COLO668 (cell line): Measurements from ENCODE around the gene MUL1.

ENCODE experiments used
- DNase-seq: peaks from one replicate; lab custom pipeline; 2025; ENCODE audit not compliant: unreplicated experiment; lab: John Stamatoyannopoulos, UW

MUL1 gene

DNA sequence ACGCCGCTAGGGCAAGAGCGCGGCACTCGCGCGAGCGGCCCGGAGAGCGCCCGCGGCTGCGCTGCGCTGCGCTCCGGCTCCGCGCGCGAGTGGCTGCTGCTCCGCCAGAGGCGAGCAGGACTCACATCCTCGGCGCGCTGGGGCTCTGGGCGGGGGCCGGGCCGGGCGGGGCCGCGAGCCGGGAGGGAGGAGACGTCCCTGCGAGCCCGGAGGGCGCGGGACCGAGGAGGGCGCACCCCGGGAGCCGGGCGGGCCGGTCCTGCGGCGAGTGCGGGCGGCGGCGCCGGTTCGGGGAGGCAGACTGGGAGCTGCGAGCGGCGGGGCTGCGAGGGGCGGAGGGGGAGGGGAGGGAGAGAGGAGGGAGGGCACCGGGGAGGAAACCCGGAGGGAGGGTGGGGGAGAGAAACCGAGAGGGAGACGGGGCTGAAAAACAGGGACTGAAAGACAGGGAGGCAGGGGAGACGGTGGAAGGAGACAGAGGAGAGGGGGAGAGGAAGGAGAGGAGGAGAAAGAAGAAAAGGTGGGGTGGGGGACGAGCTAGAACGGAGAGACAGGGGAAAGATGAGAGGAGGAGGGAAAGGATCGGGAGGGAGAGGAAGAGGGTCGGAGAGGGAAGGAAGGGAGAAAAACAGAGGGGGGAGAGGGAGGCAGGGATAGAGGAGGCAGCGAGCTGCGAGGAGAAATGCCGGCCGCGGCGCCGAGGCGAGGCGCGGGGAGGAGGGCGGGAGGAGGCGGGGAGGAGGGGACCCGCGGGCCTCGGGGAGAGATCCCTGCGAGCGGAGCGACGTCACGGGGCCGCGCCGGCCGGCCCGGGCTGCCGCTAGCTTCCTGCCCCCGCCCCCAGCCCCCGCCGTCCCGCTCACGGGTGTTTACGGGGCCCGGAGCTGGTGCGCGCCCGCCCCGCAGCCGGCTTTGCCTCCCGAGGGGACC lies 22.2 kb downstream of the MUL1 start, which contains the start of gene CAMK2N1:
CAMK2N1 (minus strand) TSS at position 684 of the 930 bp plus-strand sequence. CDS start 831 bp downstream, outside the sequence.
- DNase-seq = peak; percentile 96

DNA sequence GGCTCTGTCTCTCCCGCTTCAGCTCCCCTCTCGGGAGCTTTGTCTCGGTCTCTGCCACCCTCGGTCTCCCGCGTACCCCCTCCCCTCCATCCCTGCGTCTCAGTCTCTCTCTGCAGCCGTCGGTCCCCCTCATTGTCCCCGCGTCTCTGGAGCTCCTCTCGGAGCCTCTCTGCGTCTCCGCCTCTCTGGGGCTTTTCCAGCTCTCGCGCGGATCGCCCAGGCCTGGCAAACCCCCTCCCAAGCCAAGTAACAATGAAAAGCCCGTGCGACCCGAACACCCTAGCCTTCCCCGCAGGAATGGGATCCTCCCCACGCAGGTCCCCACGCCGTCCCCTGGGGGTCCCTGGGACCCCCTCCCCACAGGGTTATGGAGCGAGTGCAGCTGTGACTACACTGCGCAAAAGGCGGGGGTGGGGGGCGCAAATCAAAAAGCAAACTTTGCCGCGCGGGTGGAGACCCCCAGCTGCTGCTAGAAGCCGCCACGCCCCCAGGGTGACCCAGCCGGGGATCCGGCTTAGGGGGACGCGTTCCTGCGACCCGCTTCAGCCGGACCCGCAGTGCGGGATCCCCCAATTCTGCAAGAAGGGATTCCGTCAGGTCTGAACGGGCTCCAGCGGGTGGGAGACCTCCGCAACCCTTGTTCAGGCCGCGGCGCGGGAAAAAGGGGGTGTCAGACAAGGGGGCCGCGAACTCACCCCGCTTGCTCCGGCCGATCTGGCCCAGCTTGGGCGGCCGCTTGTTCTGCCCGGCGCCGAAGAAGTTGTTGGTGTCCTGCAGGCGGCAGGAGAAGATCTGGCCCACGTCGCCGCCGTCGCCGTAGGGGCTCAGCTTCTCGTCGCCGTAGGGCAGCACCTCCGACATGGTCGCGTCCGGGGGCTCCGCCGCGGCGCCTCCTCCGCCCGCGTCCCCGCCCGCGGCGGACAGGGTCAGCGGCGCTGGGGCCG lies 23.2 kb downstream of the MUL1 start:
- DNase-seq = peak; percentile 75

DNA sequence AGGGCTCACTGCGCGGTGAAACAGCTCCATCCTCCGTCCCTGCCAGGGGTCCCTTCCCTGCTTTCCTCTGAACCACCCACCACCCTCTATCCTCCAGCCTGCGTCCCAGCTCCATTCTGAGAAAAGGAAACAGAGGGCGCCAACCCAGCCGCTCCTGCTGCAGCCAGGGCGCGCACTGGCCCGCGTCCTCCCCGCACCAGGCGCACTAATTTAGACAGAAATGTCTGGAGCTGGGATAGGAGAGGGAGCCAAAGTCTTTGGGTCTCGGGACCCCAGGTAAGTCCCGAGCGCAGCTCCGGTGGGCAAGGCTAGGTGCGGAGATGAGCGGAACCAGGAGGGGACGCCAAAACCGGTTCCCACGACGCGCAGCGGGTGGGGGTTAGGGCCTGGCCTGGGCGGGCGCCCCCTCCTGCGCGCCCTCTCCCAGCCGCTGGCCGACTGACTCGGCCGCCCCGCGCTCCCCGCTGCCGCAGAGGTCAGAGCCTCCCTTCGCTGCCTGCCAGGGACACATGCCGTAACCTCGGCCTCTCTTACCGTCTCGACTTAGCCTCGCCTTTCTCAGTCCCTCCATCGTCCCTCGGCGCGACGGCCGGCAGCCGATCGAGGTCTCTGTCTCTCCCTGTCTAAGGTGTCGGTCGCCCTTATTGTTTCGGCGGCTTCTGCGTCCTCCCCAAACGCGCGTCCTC lies 24.0 kb downstream of the MUL1 start:
- DNase-seq = peak; percentile 81

DNA sequence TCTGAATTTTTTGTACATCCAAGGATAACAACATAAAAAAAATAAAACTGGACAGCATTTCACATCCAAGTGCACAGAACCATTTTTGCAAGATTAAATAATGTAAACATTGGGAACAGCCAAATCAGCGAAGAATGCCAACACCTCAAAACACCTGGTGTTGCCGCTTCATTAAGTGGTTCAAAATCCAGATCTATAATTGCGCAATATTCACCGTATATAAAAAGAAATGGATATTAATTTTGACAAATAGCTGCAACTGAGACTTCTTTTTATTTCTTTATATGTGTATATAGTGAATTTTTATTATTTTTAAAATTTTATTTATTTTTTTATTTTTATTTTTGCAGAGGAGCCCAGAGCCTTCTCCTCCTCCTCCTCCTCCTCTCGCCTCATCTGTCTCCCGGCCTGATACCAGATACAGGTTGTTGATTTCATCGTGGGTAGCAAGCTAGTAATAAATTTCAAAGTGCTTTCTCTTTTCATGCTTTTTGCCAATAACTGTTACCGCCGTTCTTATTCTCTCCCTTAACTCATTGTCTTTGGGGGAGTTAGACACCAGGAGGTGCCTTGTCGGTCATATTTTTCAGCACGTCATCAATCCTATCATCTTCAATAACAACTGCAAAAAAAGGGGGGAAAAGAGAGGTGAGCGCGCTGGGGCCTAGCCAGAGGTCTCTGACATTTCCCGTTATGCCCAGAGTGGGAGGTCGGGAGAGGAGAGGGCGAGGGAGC lies 24.7 kb downstream of the MUL1 start:
- DNase-seq = no peak

DNA sequence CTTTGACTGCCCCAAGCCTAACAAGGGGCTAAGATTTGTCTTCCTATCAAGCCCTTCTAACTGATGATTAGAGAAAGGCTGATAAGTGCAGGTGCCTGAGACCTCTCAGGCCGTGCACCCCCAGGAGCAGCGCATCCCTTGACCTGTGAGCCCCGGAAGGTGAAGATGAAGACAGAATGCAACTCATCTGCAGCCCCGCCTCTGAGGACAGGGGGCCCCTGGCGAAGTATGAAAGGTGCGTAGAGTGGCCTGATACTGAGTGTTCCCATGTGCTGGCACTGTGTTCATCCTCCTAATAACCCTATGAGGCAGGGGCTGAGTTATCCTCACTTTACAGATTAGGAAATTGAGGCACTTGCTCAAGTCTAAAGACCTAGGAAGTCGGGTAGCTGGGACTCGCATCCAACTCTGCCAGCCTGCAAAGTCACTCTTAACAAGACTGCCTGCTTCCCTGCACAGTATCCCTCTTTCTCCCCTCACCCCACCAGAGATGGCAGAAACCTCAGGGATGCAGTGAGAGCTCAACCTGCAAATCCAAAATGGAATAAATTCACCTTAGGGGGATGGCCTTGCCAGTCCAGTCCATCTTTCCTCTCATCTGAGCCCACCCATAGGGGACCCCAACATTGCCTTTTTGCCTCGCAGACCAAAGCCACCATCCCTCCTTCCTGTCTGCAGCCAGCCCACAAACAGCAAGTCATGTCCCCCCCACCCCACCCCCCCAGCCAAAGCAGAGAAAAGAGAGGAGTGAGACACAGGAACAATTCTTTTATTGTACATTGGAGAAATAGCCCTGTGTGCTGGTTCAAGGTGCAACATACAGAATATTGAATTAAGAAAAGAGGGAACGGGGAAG lies 26.1 kb downstream of the MUL1 start:
- no peak for DNase-seq

DNA sequence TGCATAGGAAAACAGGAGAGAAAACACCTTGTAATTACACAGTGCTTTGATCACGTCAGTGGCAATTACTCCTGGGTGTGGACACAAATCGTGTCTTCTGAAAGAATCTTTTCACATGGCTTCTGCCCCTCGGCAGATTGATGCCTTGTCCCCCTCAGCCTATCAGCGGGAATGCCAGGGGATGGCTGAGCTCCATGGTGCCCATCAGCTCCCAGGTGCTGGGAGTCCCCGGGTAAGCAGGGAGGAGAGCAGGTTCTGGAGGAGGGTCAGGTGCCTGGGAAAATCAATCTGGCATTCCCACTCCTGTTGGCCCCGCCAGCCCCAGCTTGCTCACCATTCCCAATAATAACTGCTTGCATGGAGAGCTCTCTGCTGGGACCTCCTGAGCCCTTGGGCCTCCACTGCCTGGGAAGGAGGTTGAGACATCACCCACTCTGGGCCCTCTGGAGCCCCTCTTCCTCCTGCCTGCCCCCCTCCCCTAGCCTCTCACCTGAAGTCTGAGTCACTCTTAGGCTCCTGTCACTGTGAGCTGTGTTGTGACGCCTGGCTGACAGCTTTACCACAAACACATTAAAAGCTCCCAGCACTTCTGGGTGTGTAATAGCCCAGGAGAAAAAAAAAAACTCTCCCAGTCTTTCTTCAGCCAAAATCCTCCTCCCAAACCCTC lies 26.9 kb downstream of the MUL1 start:
- DNase-seq = peak; percentile 69

DNA sequence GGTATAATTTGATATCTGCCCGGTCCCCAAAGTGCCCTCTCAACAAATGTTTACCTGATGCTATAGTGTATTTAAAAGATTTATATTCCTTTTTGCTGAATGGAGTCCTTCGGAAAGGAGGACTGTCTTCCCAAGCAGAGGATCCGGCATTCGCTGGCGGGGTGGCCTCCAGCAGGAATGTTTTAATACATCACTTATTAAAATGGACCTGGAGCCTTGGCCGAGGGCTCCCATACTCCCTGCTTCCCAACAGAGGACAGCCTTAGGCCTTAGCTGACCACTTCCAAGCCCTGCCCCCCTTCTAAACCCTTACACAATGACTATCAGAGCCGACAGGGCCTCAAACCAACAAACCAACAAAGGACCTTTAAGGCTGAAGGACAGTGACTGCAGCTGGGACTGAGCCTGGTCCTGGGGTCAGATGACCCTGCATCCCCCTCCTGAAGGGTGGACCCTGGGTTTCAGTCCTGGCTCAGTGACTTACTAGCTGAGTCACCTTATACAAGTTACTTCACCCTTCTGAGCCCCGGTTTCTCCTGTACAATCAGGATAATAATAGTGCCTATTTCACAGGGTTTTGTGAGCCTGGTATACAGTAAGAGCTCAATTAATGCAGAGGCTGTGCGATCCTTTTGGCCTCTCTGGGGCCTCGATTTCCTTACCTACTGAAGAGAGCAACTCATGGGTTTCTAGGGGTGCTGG lies 27.6 kb downstream of the MUL1 start:
- DNase-seq = peak; percentile 67

DNA sequence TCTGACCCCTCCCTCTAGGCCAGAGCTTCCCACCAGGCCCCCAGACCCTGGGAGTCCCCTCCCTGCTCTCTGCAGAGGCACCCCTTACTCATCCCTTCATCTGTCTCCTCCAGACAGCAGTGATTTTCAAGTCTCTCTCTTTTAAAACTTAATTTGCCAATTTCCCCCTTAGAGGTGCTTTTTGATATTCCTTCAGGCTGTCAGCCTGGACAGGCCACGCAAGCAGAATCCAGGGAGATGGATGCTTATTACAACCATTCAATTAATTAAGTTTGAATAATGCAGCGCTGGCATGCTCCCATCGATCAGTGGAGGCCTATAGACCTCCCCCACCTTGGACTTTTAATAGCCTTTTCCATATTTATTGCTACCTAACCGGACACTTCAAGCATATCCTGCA lies 28.1 kb downstream of the MUL1 start:
- DNase-seq = no peak

DNA sequence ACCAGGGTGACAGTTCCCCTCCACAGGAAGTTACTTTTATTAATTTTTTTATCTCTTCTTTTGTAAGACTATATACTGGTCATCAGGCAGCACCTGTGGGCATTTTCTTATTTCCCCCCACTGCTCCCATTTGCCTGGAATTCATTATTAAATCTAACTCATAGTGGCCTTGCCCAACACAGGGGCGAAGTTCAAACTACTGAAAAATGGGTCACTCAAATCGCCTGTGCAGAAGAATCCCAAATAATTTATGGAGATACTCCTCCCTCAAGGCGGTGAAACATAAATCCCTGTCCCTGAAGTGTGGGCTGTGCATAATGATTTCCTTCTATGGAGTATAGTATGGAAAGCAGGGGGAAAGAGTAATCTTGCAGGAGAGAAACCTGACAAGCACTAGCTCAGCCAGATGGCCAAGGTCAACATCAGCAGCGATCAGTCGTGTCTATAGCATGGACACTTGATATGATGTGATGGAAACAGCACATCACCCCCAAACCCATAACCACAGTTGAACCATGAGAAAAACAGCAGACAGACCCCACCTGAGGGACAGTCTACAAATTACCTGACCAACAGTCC lies 29.8 kb downstream of the MUL1 start:
- no peak for DNase-seq

DNA sequence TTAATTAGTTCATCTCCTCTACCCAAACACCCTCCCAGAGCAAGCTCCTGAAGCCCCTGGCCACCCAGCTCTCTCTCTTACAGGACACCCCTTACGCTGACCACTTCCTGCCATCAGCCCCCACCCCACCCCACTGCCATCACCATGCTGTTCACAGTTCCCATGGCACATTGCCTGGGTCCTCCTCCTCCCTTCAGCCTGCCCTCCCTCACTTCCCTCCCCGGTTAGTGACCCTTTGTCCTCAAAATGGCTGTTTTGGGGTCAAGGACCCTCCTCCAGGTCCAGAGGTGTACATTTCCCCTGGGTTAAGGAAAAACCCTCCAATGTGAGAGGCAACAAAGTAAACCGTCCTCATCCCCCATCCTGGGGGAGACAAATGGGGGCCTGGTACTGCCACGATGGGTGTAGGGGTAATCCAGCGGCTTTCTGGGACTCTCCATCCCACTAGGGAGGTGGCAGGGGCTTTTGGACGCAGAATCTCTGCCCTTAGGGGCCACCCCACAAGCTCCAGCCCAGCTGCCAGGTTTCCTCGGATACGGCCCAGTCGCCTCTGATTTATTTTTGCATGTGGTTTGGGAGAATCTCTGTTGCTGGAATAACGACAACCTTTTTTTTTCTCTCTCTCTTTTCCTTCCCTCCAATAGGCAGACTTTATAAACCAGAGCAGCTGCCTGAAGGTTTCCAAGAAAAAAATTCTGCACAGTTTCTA lies 30.4 kb downstream of the MUL1 start:
- DNase-seq = no peak

DNA sequence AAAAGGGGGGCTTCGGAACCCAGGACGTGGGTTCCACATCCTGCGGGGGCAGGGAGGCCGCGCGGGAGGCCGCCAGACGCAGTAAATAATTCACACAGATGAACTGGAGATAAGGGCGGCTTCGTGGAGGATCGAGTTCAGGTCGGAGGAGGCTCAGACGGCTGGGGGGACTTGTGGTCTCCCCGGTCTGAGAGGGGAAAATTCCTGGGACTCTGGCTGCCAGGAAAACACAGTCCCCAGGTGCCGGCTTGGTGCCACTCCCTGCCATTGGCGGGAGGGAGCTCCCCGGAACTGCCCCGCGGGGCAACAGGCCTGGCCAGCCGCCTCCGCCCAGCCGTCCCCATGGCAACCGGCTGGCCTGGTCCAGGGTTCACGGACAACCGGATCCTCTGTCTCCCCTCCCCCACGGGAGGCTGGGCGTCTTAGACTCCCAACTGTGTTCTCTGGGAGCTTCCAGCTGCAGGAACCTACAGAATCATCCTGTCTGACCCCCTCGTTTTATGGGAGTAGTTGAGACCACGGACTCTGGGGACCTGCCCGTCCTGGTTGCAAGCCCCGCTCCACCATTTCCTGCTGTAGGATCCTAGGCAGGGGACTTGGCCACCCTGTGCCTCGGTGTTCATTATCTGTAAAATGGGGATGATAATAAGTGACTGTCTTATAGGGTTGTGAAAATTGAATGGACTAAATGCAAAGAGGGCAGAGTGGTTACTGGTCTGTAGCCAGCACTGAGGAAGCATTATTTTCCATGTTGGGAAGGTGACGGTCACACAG lies 31.5 kb downstream of the MUL1 start:
- DNase-seq = peak; percentile 99

DNA sequence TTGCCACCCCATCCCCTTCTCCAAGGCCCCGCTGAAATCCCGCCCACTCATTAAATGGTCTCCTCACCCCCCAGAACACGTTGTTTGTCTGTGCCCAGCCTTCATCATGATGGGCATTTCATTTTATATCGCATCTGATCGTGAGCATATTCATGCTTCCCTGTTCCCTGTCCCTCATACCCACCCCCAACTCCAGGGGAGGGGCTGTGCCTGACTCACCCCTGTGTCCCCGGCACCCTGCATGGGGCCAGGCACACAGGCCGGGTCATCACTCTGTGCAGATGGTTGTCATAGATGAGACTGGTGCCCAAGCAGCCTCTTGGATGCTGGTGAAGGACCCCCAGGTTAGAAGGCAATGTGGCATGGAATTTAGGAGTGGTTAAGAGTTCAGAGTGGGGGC lies 33.0 kb downstream of the MUL1 start:
- DNase-seq = no peak

DNA sequence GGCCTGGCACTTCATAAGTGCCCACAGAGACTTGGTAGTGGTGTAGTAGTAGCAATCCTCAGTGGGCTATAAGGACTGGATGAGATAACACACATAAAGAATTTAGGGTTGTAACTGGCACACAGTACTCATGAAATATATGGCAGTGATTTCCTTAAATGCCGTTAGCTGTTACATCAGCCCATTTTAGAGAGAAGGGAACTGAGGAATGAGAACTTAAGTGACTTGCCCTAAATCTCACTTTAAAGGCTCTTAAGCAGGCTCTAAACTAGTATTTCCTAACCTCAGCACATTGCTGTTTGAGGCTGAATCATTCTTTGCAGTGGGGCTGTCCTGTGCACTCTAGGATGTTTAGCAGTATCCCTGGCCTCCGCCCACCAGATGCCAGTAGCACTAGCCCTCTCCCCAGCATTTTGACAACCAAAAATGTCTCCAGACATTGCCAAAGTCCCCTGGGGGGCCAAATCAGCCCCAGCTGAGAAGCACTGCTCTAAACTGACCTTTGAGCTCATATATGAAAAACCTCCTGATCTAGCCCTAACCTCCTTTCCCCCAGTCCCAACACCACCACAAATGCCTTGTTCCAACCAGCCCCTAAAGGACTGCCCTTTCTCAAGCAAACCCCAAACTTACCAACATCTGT lies 33.5 kb downstream of the MUL1 start:
- no peak for DNase-seq

DNA sequence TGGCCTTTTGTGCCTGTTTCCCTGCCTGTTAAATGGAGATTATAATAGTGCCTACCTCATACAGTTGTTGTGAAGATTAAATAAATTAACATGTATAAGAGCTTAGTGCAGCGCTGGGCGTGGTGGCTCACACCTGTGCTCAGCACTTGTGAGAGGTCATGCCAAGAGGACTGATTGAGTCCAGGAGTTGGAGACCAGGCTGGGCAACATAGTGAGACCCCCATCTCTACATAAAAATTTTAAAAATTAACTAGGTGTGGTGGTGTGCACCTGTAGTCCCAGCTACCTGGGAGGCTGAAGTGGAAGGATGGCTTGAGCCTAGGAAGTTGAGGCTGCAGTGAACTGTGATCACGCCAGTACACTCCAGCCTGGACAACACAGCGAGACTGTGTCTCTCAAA lies 34.1 kb downstream of the MUL1 start:
- no peak for DNase-seq

DNA sequence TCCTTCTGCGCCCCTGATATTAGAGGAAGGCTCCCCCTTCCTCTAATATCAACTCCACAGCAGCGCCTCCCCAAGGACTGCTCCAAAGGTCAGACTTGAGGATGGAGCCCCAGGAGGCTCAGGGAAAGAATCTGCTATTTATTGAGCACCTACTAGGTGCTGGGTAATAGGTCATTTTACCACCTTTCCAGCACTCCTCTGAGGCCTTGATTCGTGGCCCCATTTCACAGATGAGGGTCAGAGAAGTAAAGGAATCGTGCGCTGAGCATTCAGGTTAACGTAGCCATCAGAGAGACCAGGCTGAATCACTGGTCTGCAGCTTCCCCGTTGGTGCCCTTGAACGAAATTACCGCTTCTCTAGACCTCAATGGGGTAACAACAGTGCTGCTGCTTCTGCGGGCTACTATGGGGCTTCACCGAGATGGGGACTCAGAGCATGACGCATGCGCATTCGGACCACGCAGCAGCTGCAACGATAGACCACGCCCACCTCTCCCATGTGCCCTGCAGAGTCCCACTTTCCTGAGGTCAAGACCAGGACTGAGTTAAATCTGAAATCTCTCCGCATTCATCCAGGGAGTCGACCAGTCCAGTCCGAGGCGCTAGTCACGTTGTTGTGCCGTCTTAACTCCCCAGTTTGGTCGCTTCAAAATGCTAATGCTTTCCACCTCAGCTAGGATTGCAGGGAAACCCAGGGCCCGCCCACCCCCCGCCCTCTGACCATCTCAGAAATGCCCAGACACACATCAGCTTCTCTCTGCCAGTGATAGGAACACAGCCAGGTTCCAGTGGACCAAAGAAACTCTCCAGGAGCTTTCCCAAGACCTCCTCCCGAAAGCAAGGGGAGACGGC lies 34.9 kb downstream of the MUL1 start:
- DNase-seq = no peak
